ENCODE results near the gene HOXA9.

DNA sequence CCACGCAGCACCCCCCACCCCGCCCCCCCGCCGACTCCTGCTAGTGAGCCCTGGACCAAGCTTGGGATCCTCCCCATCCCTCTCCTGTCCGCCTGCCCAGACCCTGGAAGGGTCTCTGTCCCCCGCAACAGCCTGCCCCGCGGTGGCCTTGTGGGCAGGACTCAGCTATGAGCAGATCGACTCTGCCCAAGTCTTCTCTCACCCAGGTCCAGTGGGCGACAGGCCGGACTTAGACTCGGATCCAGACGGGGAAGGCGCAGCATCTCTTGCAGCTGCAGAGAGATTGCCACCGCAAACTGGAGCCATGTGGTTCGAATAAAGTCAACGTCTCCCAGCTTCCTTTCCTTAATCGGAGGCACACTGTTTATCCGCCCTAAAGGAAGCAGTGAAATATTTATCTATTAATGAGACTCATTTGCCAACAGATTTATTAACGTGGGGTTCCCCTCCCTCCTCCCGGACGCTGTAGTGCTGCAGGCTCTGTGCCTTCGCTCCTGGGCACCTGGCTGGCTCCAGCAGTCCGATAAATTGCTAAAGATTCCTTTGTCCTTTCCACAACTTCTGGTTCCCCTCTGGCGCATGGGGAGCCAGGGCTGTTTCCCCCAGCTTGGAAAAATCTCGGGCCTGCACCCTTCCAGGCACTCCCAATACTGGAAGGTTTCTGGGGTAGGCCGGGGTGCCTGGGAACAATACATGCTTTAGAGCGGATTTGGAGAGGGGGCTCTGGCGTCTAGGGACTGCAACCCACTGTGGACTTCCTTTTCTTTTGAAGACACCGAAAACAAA is 8.2 kb downstream of the HOXA9 start:
- TF ChIP-seq, protein P1, sequence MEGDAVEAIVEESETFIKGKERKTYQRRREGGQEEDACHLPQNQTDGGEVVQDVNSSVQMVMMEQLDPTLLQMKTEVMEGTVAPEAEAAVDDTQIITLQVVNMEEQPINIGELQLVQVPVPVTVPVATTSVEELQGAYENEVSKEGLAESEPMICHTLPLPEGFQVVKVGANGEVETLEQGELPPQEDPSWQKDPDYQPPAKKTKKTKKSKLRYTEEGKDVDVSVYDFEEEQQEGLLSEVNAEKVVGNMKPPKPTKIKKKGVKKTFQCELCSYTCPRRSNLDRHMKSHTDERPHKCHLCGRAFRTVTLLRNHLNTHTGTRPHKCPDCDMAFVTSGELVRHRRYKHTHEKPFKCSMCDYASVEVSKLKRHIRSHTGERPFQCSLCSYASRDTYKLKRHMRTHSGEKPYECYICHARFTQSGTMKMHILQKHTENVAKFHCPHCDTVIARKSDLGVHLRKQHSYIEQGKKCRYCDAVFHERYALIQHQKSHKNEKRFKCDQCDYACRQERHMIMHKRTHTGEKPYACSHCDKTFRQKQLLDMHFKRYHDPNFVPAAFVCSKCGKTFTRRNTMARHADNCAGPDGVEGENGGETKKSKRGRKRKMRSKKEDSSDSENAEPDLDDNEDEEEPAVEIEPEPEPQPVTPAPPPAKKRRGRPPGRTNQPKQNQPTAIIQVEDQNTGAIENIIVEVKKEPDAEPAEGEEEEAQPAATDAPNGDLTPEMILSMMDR (IDR thresholded peaks at IDR 0.05; ENCODE audit: insufficient read depth, low read depth, low read length), result no peak
- no peak for TF ChIP-seq EZH2 (IDR thresholded peaks at IDR 0.05; ENCODE audit: insufficient read depth, low read length)

Measured in astrocyte (in vitro differentiated cells and primary cell).